ENCODE data around the gene TGFB3. TPM values are rescaled to one million over a fixed set of nuclear protein-coding genes. Genes with fewer than 3 reads are reported as not detected.

The TGFB3 gene
- 10 to 100 TPM; 16.1 to 85.3 (median 55.0) TPM for total RNA-seq

DNA sequence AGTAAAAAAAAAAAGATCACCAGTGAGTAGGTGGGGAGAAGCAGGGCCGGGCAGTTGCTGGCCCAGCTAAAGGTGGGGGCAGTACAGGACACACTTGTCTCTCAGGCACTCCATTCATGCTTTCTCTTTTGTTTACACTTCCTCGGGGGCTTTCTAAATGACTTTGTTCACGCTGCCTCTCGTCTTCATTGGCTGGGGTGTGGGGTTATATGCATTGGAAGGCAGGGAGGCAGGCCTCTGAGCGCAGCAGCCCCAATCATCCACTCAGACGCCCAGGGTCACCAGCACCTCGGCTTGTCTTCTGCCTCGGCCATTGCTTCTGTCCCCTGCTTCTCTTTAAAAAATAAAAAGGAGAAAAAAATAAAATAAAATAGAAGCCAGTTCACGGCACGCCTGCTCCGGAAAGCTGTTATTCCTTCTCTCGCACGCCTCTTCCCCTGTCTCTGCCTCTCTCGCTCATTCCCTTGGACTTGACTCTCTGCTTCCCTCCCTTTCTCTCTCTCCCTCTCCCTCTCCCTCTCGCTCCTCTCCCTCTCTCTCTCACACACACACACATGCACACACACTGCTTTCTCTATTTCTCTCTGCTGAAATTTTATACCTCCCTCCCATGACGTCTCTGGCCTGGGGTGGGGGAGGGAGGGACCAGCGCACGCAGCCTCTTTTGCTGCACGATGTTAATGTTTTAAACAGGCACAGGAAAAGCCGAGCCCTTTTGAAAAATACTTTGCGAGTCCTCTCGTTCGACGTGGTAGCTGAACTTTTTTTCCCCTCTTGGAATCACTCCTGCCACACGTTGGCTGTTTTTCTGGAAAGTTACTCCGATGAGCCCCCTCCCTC lies at the start of gene TGFB3:
Gene TGFB3 (minus strand): TSS at position 570 of the 840 bp plus-strand sequence. CDS start 1,102 bp downstream, outside the sequence.
- DNase-seq, result peak; percentile 85 to 91
- no peaks in the 10 kb centered on the region for H3K36me3 ChIP-seq
- peak; percentile 71 to 82 for TF ChIP-seq POLR2A (IDR thresholded peaks at IDR 0.05)
- TF ChIP-seq, protein P1, sequence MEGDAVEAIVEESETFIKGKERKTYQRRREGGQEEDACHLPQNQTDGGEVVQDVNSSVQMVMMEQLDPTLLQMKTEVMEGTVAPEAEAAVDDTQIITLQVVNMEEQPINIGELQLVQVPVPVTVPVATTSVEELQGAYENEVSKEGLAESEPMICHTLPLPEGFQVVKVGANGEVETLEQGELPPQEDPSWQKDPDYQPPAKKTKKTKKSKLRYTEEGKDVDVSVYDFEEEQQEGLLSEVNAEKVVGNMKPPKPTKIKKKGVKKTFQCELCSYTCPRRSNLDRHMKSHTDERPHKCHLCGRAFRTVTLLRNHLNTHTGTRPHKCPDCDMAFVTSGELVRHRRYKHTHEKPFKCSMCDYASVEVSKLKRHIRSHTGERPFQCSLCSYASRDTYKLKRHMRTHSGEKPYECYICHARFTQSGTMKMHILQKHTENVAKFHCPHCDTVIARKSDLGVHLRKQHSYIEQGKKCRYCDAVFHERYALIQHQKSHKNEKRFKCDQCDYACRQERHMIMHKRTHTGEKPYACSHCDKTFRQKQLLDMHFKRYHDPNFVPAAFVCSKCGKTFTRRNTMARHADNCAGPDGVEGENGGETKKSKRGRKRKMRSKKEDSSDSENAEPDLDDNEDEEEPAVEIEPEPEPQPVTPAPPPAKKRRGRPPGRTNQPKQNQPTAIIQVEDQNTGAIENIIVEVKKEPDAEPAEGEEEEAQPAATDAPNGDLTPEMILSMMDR (IDR thresholded peaks at IDR 0.05), result peak in 1 of 4 experiments; percentile 8

DNA sequence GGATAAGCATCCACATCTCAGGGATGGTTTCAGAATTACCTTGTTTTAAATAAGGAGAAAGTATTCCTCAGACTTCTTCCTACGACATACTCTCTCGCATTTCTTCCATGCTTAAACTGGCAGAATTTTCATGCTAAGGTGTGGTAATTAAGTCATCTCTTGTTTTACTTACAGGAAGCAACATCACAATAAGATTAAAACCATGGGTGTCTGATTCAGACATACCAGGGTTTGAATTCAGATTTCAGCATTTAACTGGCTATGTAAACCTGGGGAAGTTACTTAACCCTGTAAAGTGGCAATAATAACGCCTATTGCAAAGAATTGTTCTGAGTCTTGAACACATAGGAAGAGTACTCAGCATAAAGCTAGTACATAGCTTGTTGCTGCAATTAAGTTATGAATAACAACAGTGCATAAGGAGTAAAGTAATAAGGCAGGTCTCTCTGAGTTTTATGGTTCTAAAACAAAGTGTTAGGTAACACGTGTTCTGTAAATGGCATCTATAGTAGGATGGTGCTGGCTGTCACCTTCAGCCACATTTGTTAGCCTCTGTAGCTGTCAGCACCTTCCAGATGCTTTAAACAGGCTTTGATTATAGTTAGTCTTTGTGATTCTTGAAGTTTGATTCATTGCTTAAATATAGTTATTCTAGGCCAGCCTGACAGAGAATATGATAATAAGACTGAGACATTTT lies 42.6 kb upstream of the TGFB3 start:
- no peak overlapping the region for H3K4me3 ChIP-seq
- intact Hi-C loops (cut with DNase I; ENCODE audit: low total_unique reads), result no loop called here
- TF ChIP-seq, protein P1 (IDR thresholded peaks at IDR 0.05), result no peak
- no peak for TF ChIP-seq POLR2A (IDR thresholded peaks at IDR 0.05)
- H3K27ac ChIP-seq, result no peak overlapping the region
- no peak for DNase-seq
- H3K4me1 ChIP-seq, result no peaks in the 10 kb centered on the region
- no peaks in the 10 kb centered on the region for H3K36me3 ChIP-seq
- no peaks in the 10 kb centered on the region for H3K9me3 ChIP-seq
- H3K27me3 ChIP-seq, result no peaks in the 10 kb centered on the region

More for the DNA sequence above, at the start of gene TGFB3:
- Histone ChIP-seq H3K4me3 (peak within 1 kb of the TSS; percentile 49 to 58), H3K27ac (peak within 1 kb of the TSS; percentile 97 to 99), H3K27me3 (no peaks in the 10 kb centered on the region), H3K9me3 (no peaks in the 10 kb centered on the region), H3K4me1 (peaks cover 0 to 9% of the 10 kb centered on the region in 2 donors)
- intact Hi-C loops (cut with DNase I; ENCODE audit: low total_unique reads), result no loop called here

DNA sequence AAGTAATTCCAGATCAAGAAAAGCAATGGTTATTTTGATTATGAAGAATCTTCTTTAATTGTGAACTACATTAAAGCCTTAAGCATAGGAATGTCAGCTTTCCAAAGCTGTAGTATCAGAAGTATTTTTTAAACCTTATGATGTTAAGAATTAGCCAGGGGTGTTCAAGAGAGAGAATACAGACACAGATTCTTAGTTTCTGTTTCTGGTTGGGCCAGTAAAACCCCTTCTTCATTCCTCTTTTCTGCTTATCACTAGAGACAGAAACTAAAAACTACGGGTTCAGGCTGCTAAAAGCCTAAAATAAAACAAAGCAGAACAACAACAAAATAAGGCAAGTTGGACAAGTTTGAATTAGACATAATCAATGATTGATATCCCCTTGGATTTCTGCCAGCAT lies 42.0 kb upstream of the TGFB3 start:
- Histone ChIP-seq H3K27ac (no peak overlapping the region), H3K36me3 (no peaks in the 10 kb centered on the region), H3K27me3 (no peaks in the 10 kb centered on the region), H3K4me3 (no peak overlapping the region), H3K9me3 (no peaks in the 10 kb centered on the region), H3K4me1 (no peaks in the 10 kb centered on the region)
- DNase-seq, result no peak
- TF ChIP-seq POLR2A (IDR thresholded peaks at IDR 0.05), result no peak
- TF ChIP-seq, protein P1 (IDR thresholded peaks at IDR 0.05), result no peak
- intact Hi-C loops (cut with DNase I; ENCODE audit: low total_unique reads), result no loop called here

DNA sequence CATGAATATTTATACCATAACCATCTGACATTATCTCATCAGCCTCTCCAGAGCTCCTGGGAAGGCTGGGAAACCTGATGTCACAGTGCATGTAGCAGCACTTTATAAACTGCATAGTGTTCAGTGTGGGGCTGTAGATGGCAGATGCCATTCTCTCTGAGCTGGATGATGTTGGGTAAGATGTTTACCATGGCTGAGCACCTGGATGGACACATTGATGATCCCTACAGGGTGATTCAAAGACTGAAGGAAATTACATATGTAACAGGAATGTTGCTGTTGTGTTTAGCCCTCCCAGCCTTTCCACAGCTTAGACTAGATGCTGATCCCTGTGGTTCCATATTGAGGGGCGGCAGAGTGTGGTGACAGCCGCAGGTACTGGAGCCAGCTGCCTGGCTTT lies 41.2 kb upstream of the TGFB3 start:
- DNase-seq, result no peak
- H3K4me3 ChIP-seq, result no peak overlapping the region
- no peaks in the 10 kb centered on the region for H3K4me1 ChIP-seq
- H3K27ac ChIP-seq, result no peak overlapping the region
- no peaks in the 10 kb centered on the region for H3K27me3 ChIP-seq
- no peaks in the 10 kb centered on the region for H3K9me3 ChIP-seq
- TF ChIP-seq POLR2A (IDR thresholded peaks at IDR 0.05), result no peak
- TF ChIP-seq, protein P1 (IDR thresholded peaks at IDR 0.05), result no peak
- H3K36me3 ChIP-seq, result no peaks in the 10 kb centered on the region
- intact Hi-C loops (cut with DNase I; ENCODE audit: low total_unique reads), result no loop called here

DNA sequence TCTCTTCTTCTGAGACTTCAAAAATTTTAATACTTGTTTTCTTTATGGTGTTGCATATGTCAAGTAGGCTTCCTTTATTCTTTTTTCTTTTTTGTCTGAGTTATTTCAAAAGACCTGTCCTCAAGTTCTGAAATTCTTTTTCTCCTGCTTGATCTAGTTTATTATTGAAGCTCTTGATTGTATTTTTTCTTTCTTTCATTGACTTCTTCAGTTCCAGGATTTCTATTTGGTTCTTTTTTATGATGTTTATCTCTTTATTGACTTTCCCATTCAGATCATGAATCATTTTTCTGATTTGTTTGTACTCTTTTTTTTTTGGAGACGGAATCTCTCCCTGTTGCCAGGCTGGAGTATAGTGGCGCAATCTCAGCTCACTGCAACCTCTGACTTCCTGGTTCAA lies 37.9 kb upstream of the TGFB3 start:
- no peak for DNase-seq
- Histone ChIP-seq H3K27ac (no peak overlapping the region), H3K36me3 (no peaks in the 10 kb centered on the region), H3K27me3 (no peaks in the 10 kb centered on the region), H3K4me3 (no peak overlapping the region), H3K9me3 (no peaks in the 10 kb centered on the region), H3K4me1 (no peaks in the 10 kb centered on the region)
- intact Hi-C loops (cut with DNase I; ENCODE audit: low total_unique reads), result no loop called here
- TF ChIP-seq, protein P1 (IDR thresholded peaks at IDR 0.05), result no peak
- no peak for TF ChIP-seq POLR2A (IDR thresholded peaks at IDR 0.05)

Measured in uterus (tissue), 4 donors.